SK-N-SH (cell line): ENCODE results near the gene AMIGO1. TPM values are rescaled to one million over a fixed set of nuclear protein-coding genes. Genes with fewer than 3 reads are reported as not detected.

Experiments used
- CTCF ChIA-PET: fragments of 300-600, 350-600 bp; formaldehyde crosslinking; extraction: SDS; loops from one replicate; lab custom pipeline; 2021; lab: Yijun Ruan, JAX
- POLR2A ChIA-PET: fragments of 350-600 bp; sonication (Branson Sonifier 250); formaldehyde crosslinking; extraction: SDS; loops from one replicate; lab custom pipeline; 2020; ENCODE audit warnings: antibody characterized with exemption, inconsistent platforms; lab: Yijun Ruan, JAX
- DNase-seq: peaks from one replicate; pipeline ENCODE4 v3.0.0; 2012
- H2AFZ ChIP-seq: fragments of 200-600 bp; sonication (generic); 2 replicates; pipeline ENCODE4 v1.8.1; 2016; ENCODE audit warnings: antibody characterized with exemption, mild to moderate bottlenecking, low read depth
- H3F3A ChIP-seq: fragments of 200-600 bp; sonication (generic); replicated peaks from 2 replicates; pipeline ENCODE3; 2016; ENCODE audit warnings: antibody characterized with exemption, mild to moderate bottlenecking; ENCODE audit not compliant: insufficient read depth
- H3K27ac ChIP-seq, 2 experiments: fragments of 200-500 bp in 1 of 2; fragments of 200-600 bp in 1 of 2; sonication (Bioruptor generic) in 1 of 2; sonication (generic), shearing (Covaris generic) in 1 of 2; 2 replicates each; pipeline versions ENCODE4 v1.5.1 to v1.6.1; 2014 to 2016; ENCODE audit warnings: low read depth in 2 of 2, inconsistent platforms in 1 of 2, low read length in 1 of 2, mild to moderate bottlenecking in 1 of 2, mixed read lengths in 1 of 2
- H3K27me3 ChIP-seq: fragments of 200-600 bp; sonication (generic), shearing (Covaris generic); 2 replicates; pipeline ENCODE4 v1.6.1; 2016; ENCODE audit warnings: mixed run types; ENCODE audit not compliant: insufficient read depth
- H3K36me3 ChIP-seq, 2 experiments: fragments of 200-500 bp in 1 of 2; fragments of 200-600 bp in 1 of 2; sonication (Bioruptor generic) in 1 of 2; sonication (generic) in 1 of 2; replicated peaks in 1 of 2; 2 replicates each; pipeline versions ENCODE3 to v1.5.1; 2014 to 2016; ENCODE audit warnings: low read length in 1 of 2, mild to moderate bottlenecking in 1 of 2; ENCODE audit not compliant: insufficient read depth in 2 of 2, control insufficient read depth in 1 of 2
- H3K4me1 ChIP-seq, 2 experiments: fragments of 200-500 bp in 1 of 2; fragments of 200-600 bp in 1 of 2; sonication (Bioruptor generic) in 1 of 2; sonication (generic), shearing (Covaris generic) in 1 of 2; 2 replicates each; pipeline versions ENCODE4 v1.5.1 to v1.6.1; 2014 to 2016; ENCODE audit warnings: low read depth in 1 of 2, low read length in 1 of 2, mixed run types in 1 of 2; ENCODE audit not compliant: insufficient read depth in 2 of 2, control insufficient read depth in 1 of 2
- H3K4me2 ChIP-seq: fragments of 200-600 bp; sonication (generic), shearing (Covaris generic); 2 replicates; pipeline ENCODE4 v1.6.1; 2017; ENCODE audit warnings: mixed run types
- H3K4me3 ChIP-seq, 2 experiments: fragments of 200-500 bp in 1 of 2; fragments of 200-600 bp in 1 of 2; sonication (Bioruptor generic) in 1 of 2; sonication (generic), shearing (Covaris generic) in 1 of 2; 2 replicates each; pipeline versions ENCODE4 v1.5.1 to v1.8.1; 2014 to 2016; ENCODE audit warnings: low read depth in 2 of 2, inconsistent platforms in 1 of 2, low read length in 1 of 2, mild to moderate bottlenecking in 1 of 2, mixed read lengths in 1 of 2, moderate library complexity in 1 of 2
- H3K79me2 ChIP-seq: fragments of 200-600 bp; sonication (generic); 2 replicates; pipeline ENCODE4 v1.8.1; 2017; ENCODE audit warnings: mild to moderate bottlenecking; ENCODE audit not compliant: insufficient read depth
- H3K9ac ChIP-seq: fragments of 200-600 bp; sonication (generic); 2 replicates; pipeline ENCODE4 v1.6.1; 2017; ENCODE audit warnings: mixed run types
- H3K9me2 ChIP-seq: fragments of 200-600 bp; sonication (generic); 2 replicates; pipeline ENCODE4 v1.6.1; 2017; ENCODE audit warnings: mixed run types
- H3K9me3 ChIP-seq: fragments of 200-600 bp; sonication (generic); 2 replicates; pipeline ENCODE4 v1.6.1; 2017; ENCODE audit warnings: mixed run types, mild to moderate bottlenecking, moderate library complexity
- H4K20me1 ChIP-seq: fragments of 200-600 bp; sonication (generic); 2 replicates; pipeline ENCODE4 v1.6.1; 2017; ENCODE audit warnings: mild to moderate bottlenecking, mixed run types; ENCODE audit not compliant: insufficient read depth
- EP300 ChIP-seq, 2 experiments: IDR thresholded peaks; 2 replicates each; pipeline versions ENCODE4 v1.4.0 to v1.6.1; 2012; ENCODE audit warnings: borderline replicate concordance in 1 of 2, low read depth in 1 of 2, low read length in 1 of 2
- FOSL2 ChIP-seq: IDR thresholded peaks from 2 replicates; pipeline ENCODE4 v1.4.0; 2012; ENCODE audit warnings: low read depth, mild to moderate bottlenecking, moderate library complexity, borderline replicate concordance
- FOXJ3 ChIP-seq: sonication (generic); formaldehyde crosslinking; IDR thresholded peaks from 2 replicates; pipeline ENCODE4 v1.5.1; 2020; ENCODE audit warnings: mild to moderate bottlenecking, missing genetic modification reagents
- GABPA ChIP-seq: IDR thresholded peaks from 2 replicates; pipeline ENCODE4 v1.4.0; 2012; ENCODE audit warnings: low read depth, mild to moderate bottlenecking
- GATA2 ChIP-seq: sonication (generic); formaldehyde crosslinking; IDR thresholded peaks from 2 replicates; pipeline ENCODE4 v1.5.0; 2020; ENCODE audit warnings: mild to moderate bottlenecking, missing genetic modification reagents
- POLR2AphosphoS5 ChIP-seq: IDR thresholded peaks from 2 replicates; pipeline ENCODE4 v1.6.1; 2012; ENCODE audit warnings: low read depth, low read length
- SMC3 ChIP-seq: IDR thresholded peaks from 2 replicates; pipeline ENCODE4 v1.6.1; 2012; ENCODE audit warnings: low read depth, low read length, improper control_type of control experiment
- TCF12 ChIP-seq: IDR thresholded peaks from 2 replicates; pipeline ENCODE4 v1.4.0; 2012
- TEAD4 ChIP-seq: IDR thresholded peaks from 2 replicates; pipeline ENCODE4 v1.4.0; 2012; ENCODE audit warnings: mild to moderate bottlenecking, borderline replicate concordance; ENCODE audit not compliant: insufficient read depth
- WGBS: methylation state at CpG from one replicate; pipeline ENCODE4 v1.1.6; 2017; ENCODE audit warnings: low lambda C conversion rate; 5-methylcytosine and 5-hydroxymethylcytosine counted together
- polyA plus RNA-seq, 3 experiments: library from polyadenylated mRNA; depleted of rRNA; stranded (reverse); fragments of >200 nt; gene quantifications; 2 replicates each; pipeline ENCODE4 v1.2.3, GENCODE V29; 2012
- TF ChIP-seq, protein P1 (sequence below): IDR thresholded peaks from 2 replicates; pipeline ENCODE4 v1.4.0; 2012; ENCODE audit warnings: low read depth
- TF ChIP-seq, protein P2 (sequence below): fragments of 200-600 bp; sonication (generic); IDR thresholded peaks from 2 replicates; pipeline ENCODE4 v1.6.1; 2017; ENCODE audit warnings: antibody characterized with exemption, mild to moderate bottlenecking, moderate library complexity
- TF ChIP-seq, protein P3 (sequence below): IDR thresholded peaks from 2 replicates; pipeline ENCODE4 v1.6.1; 2012; ENCODE audit warnings: mild to moderate bottlenecking, low read depth, low read length, moderate library complexity
- TF ChIP-seq, protein P4 (sequence below): IDR thresholded peaks from 2 replicates; pipeline ENCODE4 v1.4.0; 2012; ENCODE audit warnings: low read depth, borderline replicate concordance

AMIGO1 gene
- polyA plus RNA-seq, 1 of the 3 experiments (the other 2 are of a cell fraction): 0.95 TPM

DNA sequence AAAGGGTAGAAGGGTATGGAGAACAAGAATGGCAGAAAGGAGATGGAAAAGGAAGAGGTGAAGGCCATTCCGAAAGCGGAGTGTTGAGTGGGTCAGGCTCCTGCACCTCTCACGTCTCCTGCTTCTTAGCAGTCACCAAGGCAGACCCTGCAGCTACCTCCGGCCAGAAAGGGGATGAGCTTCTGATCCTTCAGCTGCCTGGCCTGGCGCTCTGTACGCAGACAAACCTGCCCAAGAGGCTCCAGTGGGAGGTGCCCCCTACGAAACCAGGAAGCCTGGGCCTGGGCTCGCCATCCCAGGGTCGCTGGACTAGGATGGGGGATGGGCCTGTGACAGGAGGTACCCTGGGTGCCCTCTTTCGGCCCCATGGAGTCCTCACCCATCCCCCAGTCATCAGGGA lies 33.1 kb upstream of the AMIGO1 start:
- H3K9me2 ChIP-seq: no peaks in the 10 kb centered on the region
- H3K9ac ChIP-seq: no peak overlapping the region
- POLR2A ChIA-PET: no interaction called here
- H2AFZ ChIP-seq: no peak overlapping the region
- TF ChIP-seq, protein P1, sequence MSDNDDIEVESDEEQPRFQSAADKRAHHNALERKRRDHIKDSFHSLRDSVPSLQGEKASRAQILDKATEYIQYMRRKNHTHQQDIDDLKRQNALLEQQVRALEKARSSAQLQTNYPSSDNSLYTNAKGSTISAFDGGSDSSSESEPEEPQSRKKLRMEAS: no peak
- TF ChIP-seq EP300 (IDR thresholded peaks at IDR 0.05; ENCODE audit: borderline replicate concordance in 1 of 2, low read depth in 1 of 2, low read length in 1 of 2) (no peak), SMC3 (no peak), GATA2 (CRISPR knock-in tag) (no peak), FOSL2 (no peak), FOXJ3 (CRISPR knock-in tag) (no peak), TEAD4 (no peak), POLR2AphosphoS5 (no peak), TCF12 (no peak), GABPA (no peak)
- TF ChIP-seq, protein P2, sequence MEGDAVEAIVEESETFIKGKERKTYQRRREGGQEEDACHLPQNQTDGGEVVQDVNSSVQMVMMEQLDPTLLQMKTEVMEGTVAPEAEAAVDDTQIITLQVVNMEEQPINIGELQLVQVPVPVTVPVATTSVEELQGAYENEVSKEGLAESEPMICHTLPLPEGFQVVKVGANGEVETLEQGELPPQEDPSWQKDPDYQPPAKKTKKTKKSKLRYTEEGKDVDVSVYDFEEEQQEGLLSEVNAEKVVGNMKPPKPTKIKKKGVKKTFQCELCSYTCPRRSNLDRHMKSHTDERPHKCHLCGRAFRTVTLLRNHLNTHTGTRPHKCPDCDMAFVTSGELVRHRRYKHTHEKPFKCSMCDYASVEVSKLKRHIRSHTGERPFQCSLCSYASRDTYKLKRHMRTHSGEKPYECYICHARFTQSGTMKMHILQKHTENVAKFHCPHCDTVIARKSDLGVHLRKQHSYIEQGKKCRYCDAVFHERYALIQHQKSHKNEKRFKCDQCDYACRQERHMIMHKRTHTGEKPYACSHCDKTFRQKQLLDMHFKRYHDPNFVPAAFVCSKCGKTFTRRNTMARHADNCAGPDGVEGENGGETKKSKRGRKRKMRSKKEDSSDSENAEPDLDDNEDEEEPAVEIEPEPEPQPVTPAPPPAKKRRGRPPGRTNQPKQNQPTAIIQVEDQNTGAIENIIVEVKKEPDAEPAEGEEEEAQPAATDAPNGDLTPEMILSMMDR: no peak
- TF ChIP-seq, protein P3, sequence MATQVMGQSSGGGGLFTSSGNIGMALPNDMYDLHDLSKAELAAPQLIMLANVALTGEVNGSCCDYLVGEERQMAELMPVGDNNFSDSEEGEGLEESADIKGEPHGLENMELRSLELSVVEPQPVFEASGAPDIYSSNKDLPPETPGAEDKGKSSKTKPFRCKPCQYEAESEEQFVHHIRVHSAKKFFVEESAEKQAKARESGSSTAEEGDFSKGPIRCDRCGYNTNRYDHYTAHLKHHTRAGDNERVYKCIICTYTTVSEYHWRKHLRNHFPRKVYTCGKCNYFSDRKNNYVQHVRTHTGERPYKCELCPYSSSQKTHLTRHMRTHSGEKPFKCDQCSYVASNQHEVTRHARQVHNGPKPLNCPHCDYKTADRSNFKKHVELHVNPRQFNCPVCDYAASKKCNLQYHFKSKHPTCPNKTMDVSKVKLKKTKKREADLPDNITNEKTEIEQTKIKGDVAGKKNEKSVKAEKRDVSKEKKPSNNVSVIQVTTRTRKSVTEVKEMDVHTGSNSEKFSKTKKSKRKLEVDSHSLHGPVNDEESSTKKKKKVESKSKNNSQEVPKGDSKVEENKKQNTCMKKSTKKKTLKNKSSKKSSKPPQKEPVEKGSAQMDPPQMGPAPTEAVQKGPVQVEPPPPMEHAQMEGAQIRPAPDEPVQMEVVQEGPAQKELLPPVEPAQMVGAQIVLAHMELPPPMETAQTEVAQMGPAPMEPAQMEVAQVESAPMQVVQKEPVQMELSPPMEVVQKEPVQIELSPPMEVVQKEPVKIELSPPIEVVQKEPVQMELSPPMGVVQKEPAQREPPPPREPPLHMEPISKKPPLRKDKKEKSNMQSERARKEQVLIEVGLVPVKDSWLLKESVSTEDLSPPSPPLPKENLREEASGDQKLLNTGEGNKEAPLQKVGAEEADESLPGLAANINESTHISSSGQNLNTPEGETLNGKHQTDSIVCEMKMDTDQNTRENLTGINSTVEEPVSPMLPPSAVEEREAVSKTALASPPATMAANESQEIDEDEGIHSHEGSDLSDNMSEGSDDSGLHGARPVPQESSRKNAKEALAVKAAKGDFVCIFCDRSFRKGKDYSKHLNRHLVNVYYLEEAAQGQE: no peak
- TF ChIP-seq, protein P4, sequence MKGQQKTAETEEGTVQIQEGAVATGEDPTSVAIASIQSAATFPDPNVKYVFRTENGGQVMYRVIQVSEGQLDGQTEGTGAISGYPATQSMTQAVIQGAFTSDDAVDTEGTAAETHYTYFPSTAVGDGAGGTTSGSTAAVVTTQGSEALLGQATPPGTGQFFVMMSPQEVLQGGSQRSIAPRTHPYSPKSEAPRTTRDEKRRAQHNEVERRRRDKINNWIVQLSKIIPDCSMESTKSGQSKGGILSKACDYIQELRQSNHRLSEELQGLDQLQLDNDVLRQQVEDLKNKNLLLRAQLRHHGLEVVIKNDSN: no peak
- TF ChIP-seq, all 33 proteins: peak for 0
- Histone ChIP-seq H3K79me2 (peaks cover 7% of the 10 kb centered on the region), H3K4me2 (no peak overlapping the region), H3K36me3 (no peaks in the 10 kb centered on the region), H3K27ac (no peak overlapping the region), H3K4me1 (peaks cover 0 to 17% of the 10 kb centered on the region in 2 experiments; a peak in 2 of 4 replicates), H3K9me3 (no peaks in the 10 kb centered on the region), H3K4me3 (no peak overlapping the region), H4K20me1 (no peaks in the 10 kb centered on the region), H3K27me3 (no peaks in the 10 kb centered on the region), H3F3A (peaks cover under 1% of the 10 kb centered on the region)
- 75% methylated on average over 9 of the region's 10 CpGs for WGBS
- no peak for DNase-seq
- CTCF ChIA-PET: interaction anchor here (1.0 to 26.3 kb wide), 5 partner anchors 9 to 265 kb away, joined by 4 to 1710 read pairs (median 107); partner anchors contain the start of genes AMIGO1, ATXN7L2 and CYB561D1
